HEK293T (cell line): ENCODE measurements around the gene GSTM1.

Experiments used
- ARNT ChIP-seq: fragments of 450-650 bp; IDR thresholded peaks from 2 replicates; pipeline ENCODE4 v1.6.1; 2017; ENCODE audit warnings: mild to moderate bottlenecking
- BHLHE40 ChIP-seq: fragments of 450-650 bp; IDR thresholded peaks from 2 replicates; pipeline ENCODE4 v1.6.1; 2016; ENCODE audit warnings: mild to moderate bottlenecking, moderate library complexity, borderline replicate concordance
- ELF4 ChIP-seq: fragments of 450-650 bp; IDR thresholded peaks from 2 replicates; pipeline ENCODE4 v1.6.1; 2017; ENCODE audit warnings: antibody characterized with exemption
- FOXM1 ChIP-seq: fragments of 450-650 bp; IDR thresholded peaks from 2 replicates; pipeline ENCODE4 v1.6.1; 2017; ENCODE audit warnings: mild to moderate bottlenecking, borderline replicate concordance
- HDGF ChIP-seq: fragments of 450-650 bp; IDR thresholded peaks from 2 replicates; pipeline ENCODE4 v1.6.1; 2017; ENCODE audit warnings: antibody characterized with exemption, borderline replicate concordance
- PKNOX1 ChIP-seq: fragments of 450-650 bp; IDR thresholded peaks from 2 replicates; pipeline ENCODE4 v1.6.1; 2016
- SP1 ChIP-seq: fragments of 450-650 bp; IDR thresholded peaks from 2 replicates; pipeline ENCODE4 v1.6.1; 2017
- ZNF384 ChIP-seq: fragments of 450-650 bp; IDR thresholded peaks from 2 replicates; pipeline ENCODE4 v1.6.1; 2016

GRCh38 chr1:109639063-109639840 lies 48.4 kb upstream of the GSTM1 start:
- TF ChIP-seq HDGF (no peak), ZNF384 (no peak), BHLHE40 (no peak), SP1 (no peak), ELF4 (no peak), ARNT (no peak), FOXM1 (no peak), PKNOX1 (no peak)
